GM18508 (cell line): ENCODE results near the gene PFAS.
"Not testable (repeated sequence)": the region's sequence is repeated elsewhere in the genome, so short reads cannot be mapped to it uniquely, and the experiment has no call there.

ENCODE experiments used
- ATAC-seq: cut with Tn5 transposase; IDR thresholded peaks from one replicate; pipeline ENCODE4 v1.9.1; 2021; ENCODE audit warnings: moderate number of reproducible peaks; ENCODE audit not compliant: insufficient read depth, unreplicated experiment

PFAS gene

DNA sequence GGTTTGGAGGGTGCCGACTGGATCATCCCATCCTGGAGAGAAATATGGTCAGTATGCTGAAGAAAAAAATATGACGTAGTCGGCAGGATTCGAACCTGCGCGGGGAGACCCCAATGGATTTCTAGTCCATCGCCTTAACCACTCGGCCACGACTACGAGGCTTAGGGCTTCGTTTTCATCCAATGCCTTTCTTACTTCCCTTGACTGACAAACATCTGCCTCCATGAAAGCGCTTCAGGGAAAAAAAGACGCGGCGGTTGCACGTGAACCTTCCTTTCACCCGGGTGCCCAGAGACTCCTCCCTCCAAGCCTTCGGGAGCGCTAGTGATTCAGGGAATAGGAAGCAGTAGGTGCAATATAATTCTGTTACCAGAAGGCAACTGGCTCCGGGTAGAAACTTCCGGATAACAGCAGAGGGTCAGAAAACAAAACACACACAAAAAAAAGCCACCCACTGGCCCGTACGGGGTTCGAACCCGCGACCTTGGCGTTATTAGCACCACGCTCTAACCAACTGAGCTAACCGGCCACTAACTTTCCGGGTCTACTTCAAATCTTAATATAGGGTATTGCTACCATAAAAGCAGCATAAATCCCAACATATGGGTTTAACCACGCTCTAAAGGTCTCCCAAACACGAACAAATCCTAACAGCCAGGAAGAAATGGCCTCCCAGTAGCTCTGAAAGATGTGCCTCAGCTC is 22.4 kb upstream of the PFAS start:
- ATAC-seq = no peak

DNA sequence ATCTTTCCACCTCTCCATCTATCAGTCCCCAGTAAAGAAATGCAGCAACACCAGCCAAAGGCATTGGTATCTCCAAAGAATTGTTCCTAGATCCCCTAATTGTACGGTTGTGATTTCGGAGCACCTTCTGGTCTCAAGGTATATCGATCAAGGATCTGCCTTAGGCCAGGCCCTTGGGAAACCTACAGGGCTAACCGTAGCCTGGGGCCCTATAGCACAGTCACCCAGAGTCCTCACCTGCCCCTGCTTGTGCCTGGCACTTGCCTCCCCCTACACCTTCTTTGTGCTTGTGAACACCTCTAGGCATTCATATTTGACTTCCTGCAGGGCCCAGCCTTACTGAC is 21.9 kb upstream of the PFAS start:
- ATAC-seq = no peak

DNA sequence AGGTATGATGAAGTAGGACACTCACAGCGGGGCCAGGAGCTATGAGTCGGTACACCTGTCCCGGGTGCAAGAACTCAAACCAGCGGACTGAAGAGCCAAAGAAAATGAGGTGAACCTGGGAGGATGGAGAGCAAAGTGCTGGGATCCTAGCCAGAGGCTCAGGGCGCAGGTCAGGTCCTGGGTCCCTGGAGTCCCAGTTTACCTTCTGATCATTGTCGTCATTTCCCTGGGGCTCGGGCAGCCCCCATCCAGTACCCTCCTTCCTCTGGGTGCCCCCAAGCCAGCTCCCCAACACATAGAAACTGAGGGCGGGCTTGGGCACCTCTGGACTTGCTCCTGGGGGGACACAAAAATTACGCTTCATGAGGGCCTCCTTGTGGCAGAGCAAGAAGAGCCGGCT is 17.4 kb upstream of the PFAS start:
- ATAC-seq = no peak

DNA sequence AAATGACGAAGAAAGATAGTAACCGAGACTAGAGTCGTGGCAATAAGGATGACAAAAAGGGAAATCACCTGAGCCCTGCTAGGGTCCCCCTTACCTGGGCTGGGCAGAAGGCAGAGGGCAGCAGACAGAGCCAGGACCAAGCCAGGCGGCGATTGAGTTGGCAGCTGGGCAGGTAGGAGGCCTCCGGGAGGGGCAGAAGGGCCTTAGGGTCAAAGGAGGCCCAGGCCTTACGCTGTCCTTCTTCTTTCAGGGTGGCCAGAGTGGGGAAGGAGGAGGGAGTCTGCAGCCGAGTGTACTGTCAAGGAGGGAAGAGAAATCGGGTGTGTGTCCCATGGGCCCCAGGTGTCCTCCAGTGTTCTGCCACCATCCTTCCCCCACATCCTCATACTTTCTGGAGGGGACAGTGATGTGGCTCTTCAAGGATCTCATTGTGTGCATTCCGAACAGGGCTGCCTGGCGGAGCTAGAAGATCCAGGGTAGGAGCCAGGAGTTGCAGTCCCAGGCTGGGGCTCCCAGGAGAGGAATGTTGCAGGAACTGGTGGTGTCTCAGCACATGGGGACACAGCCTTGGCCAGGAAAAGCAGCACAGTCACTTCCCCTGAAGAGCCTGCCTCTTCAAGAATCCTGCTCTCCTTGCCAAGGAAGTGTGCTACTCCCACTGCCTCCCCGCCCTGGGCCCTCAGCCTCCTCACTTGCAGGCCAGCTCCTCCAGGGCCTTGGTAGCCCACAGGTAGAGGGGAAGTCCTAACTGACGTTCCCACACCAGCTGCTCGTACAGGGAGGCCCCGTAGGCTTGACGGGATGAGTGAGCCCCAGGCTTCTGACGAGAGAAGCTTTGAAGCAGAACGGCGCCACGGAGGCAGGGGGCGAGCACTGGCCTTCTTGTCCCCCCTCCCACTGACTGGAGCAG is 14.5 kb upstream of the PFAS start:
- no peak for ATAC-seq

DNA sequence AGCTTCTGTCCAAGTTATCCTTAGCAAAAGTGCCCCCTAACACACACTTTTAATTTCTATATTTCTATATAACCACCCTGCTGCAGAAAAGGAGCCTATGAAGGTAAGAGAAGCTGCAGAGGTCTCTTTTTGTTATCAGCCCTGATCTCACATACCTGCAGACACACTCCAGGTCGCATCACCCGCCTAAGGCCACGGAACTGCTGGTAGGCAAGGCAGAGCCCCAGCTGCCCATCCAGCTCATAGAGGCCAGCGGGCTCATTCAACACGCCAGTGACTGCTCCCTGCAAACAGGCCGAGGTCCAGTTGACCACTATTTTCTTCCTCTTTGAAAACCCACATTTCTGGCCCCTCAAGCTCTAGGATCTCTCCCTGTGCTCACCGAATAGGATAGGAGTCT is 13.4 kb upstream of the PFAS start:
- no peak for ATAC-seq

DNA sequence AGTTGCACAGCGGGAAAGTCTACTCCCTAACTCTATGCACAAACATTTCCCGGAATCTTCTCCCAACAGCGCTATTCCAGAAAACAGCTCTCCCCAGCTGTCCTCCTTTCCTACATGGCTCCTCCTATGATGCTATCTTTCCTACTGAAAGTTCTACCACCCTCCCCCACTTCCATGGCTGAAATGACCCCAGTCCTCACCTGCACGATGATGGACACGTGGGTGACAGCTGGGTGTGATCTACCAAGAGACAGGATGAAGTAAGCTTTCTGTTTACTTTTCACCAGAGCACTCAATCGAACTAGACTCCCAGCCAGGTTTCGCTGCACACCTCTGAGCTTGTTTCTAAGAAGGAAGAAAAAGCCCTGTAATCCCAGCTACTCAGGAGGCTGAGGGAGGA is 11.9 kb upstream of the PFAS start:
- ATAC-seq = no peak

DNA sequence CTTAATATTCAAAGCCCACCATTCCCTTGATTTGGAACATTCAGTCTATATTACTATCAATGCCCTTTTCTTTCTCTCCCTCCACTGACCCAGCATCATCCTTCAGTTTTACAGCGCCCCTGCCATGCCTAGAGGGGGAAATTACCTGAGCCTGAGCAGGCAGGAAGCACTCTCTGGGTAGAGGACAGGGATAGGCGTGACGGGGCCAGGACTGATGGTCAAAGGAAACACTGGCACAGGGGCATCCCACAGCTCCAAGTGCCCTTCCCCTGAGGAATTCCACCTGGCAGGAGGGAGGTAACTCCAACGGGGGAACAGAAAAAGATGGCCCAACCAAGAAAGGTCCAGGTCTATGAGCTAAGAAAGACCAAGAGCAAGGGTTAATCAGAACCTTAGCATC is 11.2 kb upstream of the PFAS start:
- ATAC-seq = no peak

DNA sequence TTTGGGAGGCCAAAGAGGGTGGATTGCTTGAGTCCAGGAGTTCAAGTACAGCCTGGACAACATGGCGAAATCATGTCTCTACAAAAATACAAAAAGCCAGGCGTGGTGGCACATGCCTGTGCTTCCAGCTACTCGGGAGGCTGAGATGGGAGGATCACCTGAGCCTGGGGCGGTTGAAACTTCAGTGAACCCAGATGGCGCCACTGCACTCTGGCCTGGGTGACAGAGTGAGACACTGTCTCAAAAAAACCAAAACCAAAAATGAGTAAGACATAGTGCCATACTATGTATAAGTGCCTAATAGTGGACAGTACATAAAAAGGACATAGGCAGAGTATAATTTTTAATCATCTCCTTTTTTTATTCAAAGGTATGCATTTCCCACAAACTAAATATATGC is 5.3 kb upstream of the PFAS start:
- no peak for ATAC-seq

DNA sequence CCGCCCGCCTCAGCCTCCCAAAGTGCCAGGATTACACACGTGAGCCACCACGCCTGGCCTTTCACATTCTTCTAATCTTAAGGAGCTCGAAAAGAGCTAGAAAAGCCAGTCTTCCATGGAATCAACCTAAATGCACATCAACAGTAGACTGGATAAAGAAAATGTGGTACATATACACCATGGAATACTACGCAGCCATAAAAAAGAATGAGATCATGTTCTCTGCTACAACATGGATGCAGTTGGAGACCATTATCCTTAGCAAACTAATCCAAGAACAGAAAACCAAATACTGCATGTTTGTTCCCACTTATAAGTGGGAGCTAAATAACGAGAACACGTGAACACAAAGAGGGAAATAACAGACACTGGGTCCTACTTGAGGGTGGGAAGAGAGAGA is 4.3 kb upstream of the PFAS start:
- ATAC-seq = no peak

DNA sequence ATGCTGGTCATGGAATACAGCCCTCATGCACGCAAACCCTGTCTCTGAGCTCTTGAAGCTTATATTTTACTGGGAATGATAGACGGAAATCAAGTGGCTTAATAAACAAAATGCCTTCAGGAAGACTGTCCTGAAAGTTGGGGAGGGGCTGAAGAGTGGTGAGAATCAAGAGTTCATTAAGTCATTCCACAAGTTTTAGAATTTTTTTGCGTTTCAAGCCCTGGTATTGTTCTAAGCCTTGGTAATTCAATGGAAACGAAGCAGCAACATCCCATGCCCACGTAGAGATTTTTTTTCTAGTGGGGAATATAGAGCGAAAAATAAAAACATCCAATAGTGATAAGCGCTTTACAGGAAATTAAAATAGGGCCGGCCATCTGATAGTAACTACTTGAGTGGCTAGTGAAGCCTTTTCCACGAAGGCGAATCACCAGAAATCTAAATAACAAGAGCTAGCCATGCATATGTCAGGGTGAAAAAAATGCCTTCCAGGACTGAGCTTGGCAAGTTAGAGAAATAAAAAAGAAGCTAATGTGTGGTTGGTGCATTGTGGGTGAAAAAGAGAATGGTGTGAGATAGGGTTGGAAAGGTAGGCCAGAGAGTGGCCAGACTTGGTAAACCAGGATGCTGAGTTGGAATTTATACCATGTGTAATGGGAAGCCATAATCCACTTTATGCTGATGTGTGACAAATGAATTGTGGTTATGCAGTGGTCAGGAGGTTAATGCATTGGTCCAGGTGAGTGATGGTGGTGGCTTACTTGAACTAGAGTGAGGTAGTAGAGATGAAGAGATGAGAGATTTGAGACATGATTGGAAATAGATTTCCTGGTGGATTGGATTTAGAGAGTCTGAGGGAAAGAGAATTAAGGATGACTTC is 772 bp downstream of the PFAS start:
- no peak for ATAC-seq

DNA sequence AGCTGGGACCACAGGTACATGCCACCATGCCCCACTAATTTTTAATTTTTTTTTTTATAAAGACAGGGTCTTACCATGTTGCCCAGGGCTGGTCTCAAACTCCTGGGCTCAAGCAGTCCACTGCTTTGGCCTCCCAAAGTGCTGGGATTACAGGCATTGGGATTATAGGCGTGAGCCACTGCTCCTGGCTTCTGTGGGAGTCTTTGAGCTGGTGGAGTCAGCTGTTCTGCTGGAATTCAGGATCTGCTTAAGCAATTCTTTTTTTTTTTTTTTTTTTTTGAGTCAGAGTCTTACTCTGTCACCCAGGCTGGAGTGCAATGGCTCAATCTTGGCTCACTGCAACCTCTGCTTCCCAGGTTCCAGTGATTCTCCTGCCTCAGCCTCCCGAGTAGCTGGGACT is 2.3 kb downstream of the PFAS start:
- ATAC-seq = not testable (repeated sequence)

DNA sequence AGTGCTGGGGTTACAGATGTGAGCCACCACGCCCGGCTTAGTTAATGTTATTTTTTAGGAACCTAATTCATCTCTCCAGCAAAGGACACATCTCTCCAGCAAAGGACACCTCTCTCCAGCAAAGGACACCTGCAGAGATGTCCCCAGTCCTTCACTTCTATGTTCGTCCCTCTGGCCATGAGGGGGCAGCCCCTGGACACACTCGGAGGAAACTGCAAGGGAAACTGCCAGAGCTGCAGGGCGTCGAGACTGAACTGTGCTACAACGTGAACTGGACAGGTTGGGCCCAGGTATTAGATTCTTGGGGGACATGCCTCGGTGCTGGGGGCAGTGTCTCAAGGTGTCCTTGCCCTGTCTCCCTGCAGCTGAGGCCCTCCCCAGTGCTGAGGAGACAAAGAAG is 4.7 kb downstream of the PFAS start:
- ATAC-seq = no peak

DNA sequence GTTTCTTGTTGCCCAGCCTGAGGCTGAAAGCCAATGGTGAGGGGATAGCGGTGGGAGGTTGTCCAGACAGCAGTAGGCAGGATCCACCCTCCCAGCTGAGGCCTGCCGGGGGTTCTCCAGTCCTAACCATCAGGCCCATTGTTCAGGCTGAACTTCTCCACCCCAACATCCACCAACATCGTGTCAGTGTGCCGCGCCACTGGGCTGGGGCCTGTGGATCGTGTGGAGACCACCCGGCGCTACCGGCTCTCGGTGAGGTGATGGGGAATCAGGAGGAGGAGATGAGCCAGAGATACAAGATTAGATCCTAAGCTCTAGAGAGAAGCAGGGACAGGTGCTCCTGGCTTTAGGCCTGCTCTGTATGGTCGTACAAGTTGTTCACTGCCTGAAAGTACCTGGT is 5.8 kb downstream of the PFAS start:
- ATAC-seq = no peak

DNA sequence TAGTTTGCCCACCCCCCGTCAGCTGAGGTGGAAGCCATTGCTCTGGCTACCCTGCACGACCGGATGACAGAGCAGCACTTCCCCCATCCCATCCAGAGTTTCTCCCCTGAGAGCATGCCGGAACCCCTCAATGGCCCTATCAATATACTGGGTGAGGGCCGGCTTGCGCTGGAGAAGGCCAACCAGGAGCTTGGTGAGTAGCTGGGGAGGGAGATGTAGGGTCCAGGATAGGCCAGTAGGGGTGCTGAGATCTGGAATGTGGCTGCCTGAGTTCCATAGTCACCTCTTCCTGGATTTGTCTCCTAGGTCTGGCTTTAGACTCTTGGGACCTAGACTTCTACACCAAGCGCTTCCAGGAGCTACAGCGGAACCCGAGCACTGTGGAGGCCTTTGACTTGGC is 6.4 kb downstream of the PFAS start:
- ATAC-seq = no peak

DNA sequence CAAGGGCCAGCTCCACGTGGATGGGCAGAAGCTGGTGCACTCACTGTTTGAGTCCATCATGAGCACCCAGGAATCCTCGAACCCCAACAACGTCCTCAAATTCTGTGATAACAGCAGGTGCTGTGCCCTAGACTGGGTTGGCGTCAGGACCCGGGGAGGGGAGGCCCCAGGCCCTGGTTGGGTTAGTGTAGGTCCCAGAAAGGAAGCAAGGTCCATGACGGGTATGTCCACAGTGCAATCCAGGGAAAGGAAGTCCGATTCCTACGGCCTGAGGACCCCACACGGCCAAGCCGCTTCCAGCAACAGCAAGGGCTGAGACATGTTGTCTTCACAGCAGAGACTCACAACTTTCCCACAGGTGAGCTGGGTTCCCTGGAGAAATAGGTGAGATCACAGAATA is 7.2 kb downstream of the PFAS start:
- ATAC-seq = no peak

DNA sequence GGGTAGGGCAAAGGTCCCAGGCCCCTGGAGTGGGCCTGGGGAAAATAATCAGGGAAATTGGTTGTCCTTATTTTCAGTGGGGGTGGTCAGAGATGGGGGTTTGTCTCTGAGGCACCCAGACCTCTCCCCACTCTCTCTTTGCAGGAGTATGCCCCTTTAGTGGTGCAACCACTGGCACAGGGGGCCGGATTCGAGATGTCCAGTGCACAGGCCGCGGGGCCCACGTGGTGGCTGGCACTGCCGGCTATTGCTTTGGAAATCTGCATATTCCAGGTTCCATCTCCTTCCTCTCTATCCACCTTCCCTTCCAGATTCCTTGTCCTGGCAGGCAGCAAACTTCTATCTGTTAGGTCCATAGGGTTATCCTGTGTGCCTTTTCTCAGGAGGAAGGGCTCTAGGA is 7.6 kb downstream of the PFAS start:
- no peak for ATAC-seq

DNA sequence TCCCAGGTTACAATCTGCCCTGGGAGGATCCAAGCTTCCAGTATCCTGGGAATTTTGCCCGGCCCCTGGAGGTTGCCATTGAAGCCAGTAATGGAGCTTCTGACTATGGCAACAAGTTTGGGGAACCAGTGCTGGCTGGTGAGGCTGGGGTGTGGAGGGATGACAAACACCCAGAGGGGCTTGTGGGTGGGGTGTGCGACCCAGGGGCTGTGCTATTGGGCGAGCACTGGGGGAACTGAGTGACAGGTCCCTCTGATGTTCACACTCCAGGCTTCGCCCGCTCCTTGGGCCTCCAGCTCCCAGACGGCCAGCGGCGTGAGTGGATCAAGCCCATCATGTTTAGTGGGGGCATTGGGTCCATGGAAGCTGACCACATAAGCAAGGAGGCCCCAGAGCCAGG is 8.7 kb downstream of the PFAS start:
- no peak for ATAC-seq

DNA sequence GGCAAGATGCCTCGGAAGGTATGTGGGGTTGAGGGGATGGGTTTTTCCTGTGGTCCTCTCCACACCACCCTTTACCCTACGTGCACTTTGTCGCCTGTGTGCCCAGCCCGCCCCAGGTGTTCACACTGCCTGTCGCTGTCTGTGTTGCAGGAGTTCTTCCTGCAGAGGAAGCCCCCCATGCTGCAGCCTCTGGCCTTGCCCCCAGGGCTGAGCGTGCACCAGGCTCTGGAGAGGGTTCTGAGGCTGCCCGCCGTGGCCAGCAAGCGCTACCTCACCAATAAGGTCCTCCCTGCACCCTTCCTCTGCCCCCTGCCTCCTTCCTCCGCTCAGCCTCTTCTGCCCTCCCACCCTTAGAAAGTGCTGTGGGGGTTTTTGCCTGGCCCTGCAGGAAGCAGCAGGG is 15.2 kb downstream of the PFAS start:
- ATAC-seq = no peak

DNA sequence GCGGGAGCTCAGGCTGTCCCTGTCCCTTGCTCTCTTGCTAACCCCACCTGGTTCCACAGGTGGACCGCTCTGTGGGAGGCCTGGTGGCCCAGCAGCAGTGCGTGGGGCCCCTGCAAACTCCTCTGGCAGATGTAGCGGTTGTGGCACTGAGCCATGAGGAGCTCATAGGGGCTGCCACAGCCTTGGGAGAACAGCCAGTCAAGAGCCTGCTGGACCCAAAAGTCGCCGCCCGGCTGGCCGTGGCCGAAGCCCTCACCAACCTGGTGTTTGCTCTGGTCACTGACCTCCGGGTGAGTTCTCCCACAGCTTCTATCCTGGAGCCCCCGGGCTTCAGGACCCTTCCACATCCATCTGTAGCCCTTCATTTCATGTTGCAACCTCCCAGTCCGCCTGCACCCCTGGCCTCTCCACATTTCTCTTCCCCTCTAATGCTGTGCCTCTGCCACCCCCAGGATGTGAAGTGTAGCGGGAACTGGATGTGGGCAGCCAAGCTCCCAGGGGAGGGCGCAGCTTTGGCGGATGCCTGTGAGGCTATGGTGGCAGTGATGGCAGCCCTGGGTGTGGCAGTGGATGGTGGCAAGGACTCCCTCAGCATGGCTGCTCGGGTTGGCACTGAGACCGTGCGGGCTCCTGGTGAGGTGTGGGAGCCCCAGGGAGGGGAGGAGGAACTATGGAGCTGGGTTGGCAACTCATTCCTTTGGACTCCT is 15.9 kb downstream of the PFAS start:
- ATAC-seq = no peak

DNA sequence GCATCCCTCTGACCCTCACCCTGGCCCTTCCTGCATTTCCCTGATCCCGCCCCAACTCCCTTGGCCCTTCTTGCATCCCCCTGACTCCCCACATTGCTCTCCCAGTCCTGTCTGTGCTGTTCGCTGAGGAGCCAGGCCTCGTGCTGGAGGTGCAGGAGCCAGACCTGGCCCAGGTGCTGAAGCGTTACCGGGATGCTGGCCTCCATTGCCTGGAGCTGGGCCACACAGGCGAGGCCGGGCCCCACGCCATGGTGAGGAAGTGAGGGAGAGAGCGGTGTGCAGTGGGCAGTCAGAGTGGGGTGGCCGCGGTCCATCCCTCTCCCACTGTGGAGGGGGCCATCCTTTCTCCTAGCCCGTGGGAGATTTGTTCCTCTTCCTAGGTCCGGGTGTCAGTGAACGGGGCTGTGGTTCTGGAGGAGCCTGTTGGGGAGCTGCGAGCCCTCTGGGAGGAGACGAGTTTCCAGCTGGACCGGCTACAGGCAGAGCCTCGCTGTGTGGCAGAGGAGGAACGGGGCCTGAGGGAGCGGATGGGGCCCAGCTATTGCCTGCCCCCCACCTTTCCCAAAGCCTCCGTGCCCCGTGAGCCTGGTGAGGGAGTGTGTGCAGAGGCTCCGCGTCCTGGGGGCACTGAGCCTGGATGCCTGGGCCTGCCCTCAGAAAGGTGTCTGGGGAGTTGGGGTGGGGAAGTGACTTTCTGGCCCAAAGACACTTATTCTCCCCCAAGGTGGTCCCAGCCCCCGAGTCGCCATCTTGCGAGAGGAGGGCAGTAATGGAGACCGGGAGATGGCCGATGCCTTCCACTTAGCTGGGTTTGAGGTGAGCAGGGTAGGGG is 17.8 kb downstream of the PFAS start:
- ATAC-seq = no peak
